Measurements from ENCODE around the gene ZNF625. TPM values are rescaled to one million over a fixed set of nuclear protein-coding genes. Genes with fewer than 3 reads are reported as not detected.

Gene ZNF625
- total and polyA plus RNA-seq, 7 donors, result 1.7 to 8.0 (median 5.5) TPM; not detected in 1

DNA sequence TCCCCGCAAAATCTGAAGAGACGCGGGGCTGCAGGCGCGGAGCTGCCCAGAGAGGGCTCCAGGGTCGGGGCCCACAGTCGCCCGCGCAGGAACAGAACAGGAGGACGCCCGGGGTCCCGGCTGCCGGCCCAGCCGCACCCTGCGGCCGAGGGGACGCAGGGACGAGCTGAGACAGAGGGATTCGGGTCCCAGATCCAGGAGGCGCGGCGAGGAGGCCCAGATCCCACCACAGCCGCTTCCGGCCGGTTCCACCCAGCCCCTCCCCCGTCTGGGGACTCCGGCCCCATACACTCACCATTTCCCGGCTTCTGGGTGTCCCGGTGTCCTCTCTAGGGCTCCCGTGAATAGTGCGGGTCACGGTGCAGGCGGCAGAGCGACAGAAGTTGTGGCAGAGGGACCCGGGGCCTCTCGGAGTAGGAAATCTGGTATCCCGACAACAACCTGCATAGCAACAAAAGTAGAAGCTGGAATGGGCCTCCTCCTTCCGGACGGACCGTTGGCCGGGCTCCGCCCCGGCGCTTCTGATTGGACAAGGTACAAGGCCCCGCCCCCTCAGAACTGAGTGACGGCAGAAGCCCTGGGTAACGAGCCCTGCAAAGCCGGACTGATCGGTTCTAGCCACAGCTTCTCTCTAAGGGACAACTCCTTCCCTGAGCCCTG is 16.5 kb downstream of the ZNF625 start, which contains the start of gene ZNF20:
TSS of gene ZNF20 (minus strand) at position 466 of the 660 bp plus-strand sequence. CDS start at position 298, 168 bp downstream.
- peaks cover 0 to 30% (median 11%) of the 10 kb centered on the region in 4 donors for H3K36me3 ChIP-seq
- 0% methylated on average over 49 of the region's 49 CpGs for WGBS, 2 donors
- H3K9me3 ChIP-seq, result peaks cover 0 to 1% (median 0%) of the 10 kb centered on the region in 4 donors
- H3K27me3 ChIP-seq, result no peaks in the 10 kb centered on the region
- intact Hi-C loops (cut with DNase I), result loop anchor here (2.0 kb wide), 3 partner anchors 175 to 259 kb away; partner anchors contain the start of genes ZNF700 and ZNF763
- H3K4me3 ChIP-seq, result peak within 1 kb of the TSS; percentile 74 to 90 (median 81)
- peak within 1 kb of the TSS; percentile 82 to 90 (median 88) for H3K27ac ChIP-seq
- peak; percentile 97 for DNase-seq
- peak in 1 of 2 donors; percentile 55 for TF ChIP-seq POLR2A (IDR thresholded peaks at IDR 0.05)
- peak in 3 of 4 donors; percentile 44 to 72 (median 50) for TF ChIP-seq POLR2AphosphoS5 (IDR thresholded peaks at IDR 0.05)
- TF ChIP-seq, protein P1, sequence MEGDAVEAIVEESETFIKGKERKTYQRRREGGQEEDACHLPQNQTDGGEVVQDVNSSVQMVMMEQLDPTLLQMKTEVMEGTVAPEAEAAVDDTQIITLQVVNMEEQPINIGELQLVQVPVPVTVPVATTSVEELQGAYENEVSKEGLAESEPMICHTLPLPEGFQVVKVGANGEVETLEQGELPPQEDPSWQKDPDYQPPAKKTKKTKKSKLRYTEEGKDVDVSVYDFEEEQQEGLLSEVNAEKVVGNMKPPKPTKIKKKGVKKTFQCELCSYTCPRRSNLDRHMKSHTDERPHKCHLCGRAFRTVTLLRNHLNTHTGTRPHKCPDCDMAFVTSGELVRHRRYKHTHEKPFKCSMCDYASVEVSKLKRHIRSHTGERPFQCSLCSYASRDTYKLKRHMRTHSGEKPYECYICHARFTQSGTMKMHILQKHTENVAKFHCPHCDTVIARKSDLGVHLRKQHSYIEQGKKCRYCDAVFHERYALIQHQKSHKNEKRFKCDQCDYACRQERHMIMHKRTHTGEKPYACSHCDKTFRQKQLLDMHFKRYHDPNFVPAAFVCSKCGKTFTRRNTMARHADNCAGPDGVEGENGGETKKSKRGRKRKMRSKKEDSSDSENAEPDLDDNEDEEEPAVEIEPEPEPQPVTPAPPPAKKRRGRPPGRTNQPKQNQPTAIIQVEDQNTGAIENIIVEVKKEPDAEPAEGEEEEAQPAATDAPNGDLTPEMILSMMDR (IDR thresholded peaks at IDR 0.05), result no peak
- TF ChIP-seq EP300 (IDR thresholded peaks at IDR 0.05), result no peak
- H3K4me1 ChIP-seq, result peaks cover 0 to 24% (median 18%) of the 10 kb centered on the region in 4 donors

DNA sequence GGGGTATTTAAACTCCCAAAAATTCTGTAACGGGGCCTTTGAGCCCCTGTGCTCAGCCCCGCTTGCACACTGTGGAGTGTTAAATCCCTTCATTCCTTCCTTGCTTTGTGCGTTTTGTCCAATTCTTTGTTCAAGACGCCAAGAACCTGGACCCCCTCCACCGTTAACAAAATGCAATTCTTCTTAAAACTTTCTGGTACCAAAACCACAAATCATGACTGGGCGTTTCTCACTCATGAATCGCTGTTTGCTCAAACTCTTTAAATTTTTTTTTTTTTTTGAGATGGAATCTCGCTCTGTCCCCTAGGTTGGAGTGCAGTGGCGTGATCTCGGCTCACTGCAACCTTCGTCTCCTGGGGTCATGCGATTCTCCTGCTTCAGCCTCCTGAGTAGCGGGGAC is 17.3 kb downstream of the ZNF625 start:
- TF ChIP-seq EP300 (IDR thresholded peaks at IDR 0.05) (no peak), POLR2AphosphoS5 (IDR thresholded peaks at IDR 0.05) (no peak), POLR2A (IDR thresholded peaks at IDR 0.05) (no peak)
- TF ChIP-seq, protein P1 (IDR thresholded peaks at IDR 0.05), result no peak
- Histone ChIP-seq H3K27me3 (no peaks in the 10 kb centered on the region), H3K27ac (peak overlapping the region; percentile 82 to 90 (median 88)), H3K4me3 (peak overlapping the region; percentile 74 to 90 (median 81)), H3K4me1 (peaks cover 0 to 24% (median 18%) of the 10 kb centered on the region in 4 donors), H3K36me3 (peaks cover under 1 to 35% (median 15%) of the 10 kb centered on the region in 4 donors), H3K9me3 (peaks cover 0 to 2% (median 0%) of the 10 kb centered on the region in 4 donors)
- no peak for DNase-seq
- 25 to 28% methylated on average over 13 of the region's 13 CpGs for WGBS, 2 donors
- intact Hi-C loops (cut with DNase I), result no loop called here

DNA sequence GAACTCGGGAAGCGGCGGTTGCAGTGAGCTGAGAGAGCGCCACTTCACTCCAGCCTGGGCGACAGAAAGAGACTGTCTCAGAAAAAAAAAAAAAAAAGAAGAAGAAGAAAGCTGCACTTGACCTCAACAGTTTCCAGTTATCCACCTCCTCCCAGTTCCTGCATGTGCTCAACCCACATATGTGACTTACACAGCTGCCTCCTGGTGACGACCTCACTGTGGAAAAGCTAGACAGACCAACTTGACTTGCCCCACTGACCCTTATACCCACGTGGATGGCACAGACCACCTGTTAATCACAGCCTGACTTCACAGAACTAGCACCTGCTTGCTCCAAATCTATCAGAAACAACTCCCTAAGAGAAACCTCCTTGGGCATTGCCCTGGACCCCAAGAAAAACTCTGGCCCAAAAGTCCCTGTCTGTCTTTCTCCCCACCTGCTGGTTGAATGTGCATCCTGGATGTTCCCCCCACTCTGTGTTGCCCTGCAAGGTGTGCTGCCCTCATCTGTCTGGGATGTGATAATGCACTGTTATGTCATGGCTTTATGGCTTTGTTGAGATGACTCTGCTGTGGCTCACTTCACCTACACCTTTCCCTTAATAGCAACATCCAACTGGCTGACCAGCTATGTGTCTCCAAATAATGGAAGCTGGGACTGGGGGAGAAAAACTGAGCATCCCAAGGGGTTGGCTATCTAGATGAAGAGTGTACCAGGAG is 19.2 kb downstream of the ZNF625 start:
- TF ChIP-seq, protein P1 (IDR thresholded peaks at IDR 0.05), result peak in 1 of 4 experiments; percentile 26
- TF ChIP-seq EP300 (IDR thresholded peaks at IDR 0.05), result no peak
- H3K36me3 ChIP-seq, result peaks cover 19 to 49% (median 34%) of the 10 kb centered on the region in 4 donors
- H3K27ac ChIP-seq, result no peak overlapping the region
- H3K4me1 ChIP-seq, result peaks cover 0 to 24% (median 18%) of the 10 kb centered on the region in 4 donors
- no peaks in the 10 kb centered on the region for H3K27me3 ChIP-seq
- H3K9me3 ChIP-seq, result peaks cover under 1 to 19% (median 12%) of the 10 kb centered on the region in 4 donors
- WGBS, 2 donors, result 79 to 81% methylated on average over 7 of the region's 7 CpGs
- DNase-seq, result no peak
- H3K4me3 ChIP-seq, result no peak overlapping the region
- intact Hi-C loops (cut with DNase I), result no loop called here

DNA sequence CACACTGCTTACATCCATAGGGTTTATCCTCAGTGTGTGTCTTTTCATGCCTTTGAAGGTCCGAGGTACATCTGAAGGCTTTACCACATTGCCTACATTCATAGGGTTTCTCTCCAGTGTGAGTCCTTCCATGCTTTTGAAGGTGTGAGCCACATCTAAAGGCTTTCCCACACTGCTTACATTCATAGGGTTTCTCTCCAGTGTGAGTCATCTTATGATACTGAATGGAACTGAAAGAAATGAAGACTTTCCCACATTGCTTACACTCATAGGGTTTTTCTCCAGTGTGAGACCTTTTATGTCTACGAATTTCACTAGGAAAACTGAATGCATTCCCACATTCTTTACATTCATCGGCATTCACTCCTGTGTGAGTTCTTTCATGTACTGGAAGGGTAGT is 23.5 kb downstream of the ZNF625 start:
- Histone ChIP-seq H3K27ac (no peak overlapping the region), H3K9me3 (peaks cover 6 to 30% (median 13%) of the 10 kb centered on the region in 4 donors), H3K4me3 (no peak overlapping the region), H3K36me3 (peaks cover 19 to 55% (median 38%) of the 10 kb centered on the region in 4 donors), H3K4me1 (no peaks in the 10 kb centered on the region), H3K27me3 (no peaks in the 10 kb centered on the region)
- intact Hi-C loops (cut with DNase I), result no loop called here
- DNase-seq, result no peak
- no peak for TF ChIP-seq EP300 (IDR thresholded peaks at IDR 0.05)
- TF ChIP-seq, protein P1 (IDR thresholded peaks at IDR 0.05), result no peak
- TF ChIP-seq POLR2AphosphoS5 (IDR thresholded peaks at IDR 0.05), result no peak
- no peak for TF ChIP-seq POLR2A (IDR thresholded peaks at IDR 0.05)
- WGBS, 2 donors, result 95 to 97% methylated on average over 3 of the region's 3 CpGs
